Stimulated activated CD4-positive, alpha-beta T cell treated with anti-CD3 and anti-CD28 coated beads, Interleukin-2, amount 100 ng/mL, for 24 hours (primary cell): ENCODE measurements around the gene ZBTB18.

Experiments used
- DNase-seq, 2 donors: peaks; one replicate each; pipeline ENCODE4 v3.0.0-alpha.2; 2020

ZBTB18 gene

DNA sequence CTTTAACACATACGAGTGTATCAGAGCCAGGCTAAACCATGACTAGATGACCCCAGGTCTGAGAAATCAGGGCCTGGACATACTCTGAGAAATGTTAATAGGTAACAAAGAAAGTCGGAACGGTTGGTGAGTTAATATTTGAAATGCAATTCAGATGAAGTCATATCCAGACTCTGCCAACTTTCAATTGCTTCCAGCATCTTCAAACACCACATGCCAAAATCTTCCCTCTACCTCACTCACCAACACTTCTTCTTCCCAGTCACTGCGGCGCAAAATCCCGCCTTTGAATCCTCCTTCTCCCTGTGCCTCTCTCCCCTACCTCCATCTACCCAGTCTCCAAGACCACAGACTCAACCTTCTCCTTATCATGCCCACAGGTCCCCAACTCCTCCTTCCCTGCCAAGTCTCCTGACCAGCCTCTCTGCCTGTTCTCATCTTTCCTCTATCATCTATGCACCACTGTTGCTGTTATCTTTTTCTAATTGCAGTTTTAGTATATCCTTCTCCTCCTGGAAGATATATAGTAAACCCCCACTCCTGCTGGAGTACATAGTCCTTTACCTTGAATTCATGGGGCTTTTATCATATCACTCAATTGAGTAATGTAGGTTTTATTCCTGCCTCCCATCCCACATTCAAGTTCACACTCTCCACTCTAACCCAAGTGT is 41.3 kb downstream of the ZBTB18 start:
- DNase-seq, result no peak

DNA sequence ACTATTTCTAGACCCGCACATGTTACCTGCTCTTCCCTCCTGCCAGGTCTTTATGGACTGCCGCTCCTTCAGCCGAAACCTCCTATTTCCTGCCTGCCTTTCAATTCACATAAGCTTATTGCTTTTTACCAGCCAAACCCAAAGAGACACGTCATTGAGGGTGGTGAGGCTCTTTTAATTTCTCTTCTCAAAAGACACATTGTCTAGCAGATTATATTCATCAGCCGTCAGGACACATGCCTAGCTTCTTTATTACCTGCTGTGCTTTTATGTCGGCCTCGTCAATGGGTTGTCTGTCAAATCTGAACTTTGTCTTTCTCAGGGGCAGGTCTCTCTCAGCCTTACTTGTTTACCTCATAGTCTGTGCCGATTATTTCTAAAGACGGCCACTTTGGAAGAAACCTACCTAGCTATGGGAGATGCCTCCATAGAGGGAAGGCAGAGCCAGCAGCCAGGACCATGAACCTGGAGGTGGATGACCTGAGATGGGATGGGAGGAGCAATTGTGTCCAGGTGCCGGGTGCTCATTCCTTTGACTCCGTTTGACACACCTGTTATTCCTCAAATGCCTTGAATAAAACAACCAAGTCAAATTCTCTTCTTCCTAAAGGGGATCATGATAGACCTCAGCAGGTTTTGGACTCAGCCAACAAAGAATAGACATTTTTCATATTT is 42.0 kb downstream of the ZBTB18 start:
- DNase-seq, result no peak

DNA sequence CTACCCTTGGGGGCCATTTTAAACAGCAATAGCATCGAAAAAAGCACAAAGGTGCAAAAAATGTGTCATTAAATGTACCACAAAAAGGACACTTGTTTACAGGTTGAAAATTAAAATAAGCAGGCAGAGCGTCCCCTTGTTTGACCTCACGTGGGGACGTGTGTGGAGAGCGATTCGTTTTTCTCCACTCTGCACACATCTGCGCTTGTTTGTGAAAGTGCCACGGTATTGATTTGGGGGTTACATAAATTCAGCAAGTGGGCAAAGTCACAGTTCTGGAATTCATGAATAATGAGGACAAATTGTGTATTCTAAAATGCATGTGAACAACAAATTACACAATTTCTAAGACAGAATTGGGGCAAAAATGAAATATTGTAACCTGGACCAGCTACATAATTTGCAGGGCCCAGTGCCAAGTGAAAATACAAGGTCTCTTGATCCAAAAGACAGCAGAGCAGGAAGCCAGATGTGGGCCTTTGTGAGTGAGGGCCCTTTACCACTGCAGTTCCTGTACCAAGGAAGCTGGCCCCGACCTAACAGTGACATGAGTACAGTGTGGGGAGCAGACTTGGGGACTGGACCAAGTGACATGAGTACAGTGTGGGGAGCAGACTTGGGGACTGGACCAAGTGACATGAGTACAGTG is 43.9 kb downstream of the ZBTB18 start:
- DNase-seq, result no peak

DNA sequence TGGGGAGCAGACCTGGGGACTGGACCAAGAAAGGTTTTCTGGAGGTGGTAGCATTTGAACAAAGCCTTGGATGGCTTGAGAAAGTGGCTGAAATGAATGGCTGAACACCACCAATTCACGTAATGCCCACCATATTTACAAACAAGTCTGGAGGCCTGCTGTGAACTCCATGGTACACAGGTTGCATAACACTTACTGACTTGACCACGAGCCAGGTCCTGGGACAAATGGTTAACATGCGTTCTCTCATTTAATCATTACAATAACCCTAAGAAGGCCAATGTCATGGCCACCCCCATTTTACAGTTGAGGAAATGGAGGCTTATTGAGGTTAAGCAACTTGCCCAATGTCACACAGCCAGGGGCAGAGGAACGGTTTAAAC is 44.4 kb downstream of the ZBTB18 start:
- DNase-seq, result no peak

DNA sequence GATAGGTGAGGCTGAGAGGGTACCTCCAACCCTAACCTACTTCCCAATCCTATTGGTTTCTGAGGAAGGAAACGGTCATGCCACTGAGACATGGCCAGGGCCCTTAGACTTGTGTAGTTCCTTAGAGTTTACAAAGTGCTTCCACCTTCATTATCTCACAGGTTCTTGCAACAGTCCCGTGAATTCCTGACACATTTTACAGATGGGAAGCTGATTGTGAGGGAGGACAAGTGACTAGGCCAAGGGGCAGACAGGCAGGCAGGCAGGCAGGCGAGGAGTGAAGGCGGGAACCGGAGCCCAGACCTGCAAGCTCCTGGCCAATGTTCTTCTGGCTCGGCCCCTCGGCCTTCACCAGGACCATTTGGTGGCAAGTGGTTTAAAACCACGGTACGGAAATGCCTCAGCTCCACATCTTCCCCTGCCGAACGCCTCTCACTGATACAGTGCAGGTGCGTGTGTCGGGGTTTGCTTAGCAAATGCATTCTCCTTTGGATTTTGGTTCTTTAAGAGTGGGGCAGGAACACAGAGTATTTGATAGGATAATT is 45.1 kb downstream of the ZBTB18 start:
- DNase-seq, result no peak

DNA sequence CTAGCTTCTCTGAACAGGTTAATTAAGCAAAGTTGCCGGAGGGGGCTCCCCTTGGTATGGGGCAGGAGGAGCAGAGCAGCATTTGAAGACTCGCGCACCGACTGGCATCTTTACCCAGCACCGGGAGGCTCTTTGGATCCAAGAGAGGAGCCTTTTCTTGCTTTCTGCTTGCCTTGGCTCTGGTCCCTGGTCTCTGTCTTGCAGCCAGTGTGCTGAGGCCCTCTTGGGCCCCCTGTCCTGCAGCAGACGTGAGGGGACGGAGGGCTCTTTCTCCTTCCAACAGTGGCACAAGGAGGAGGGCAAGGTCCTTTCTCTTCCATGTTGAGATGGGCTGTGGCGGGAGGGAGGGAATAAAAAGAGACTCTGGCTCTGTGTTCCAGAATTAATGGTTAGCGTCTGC is 45.6 kb downstream of the ZBTB18 start:
- DNase-seq, result no peak

DNA sequence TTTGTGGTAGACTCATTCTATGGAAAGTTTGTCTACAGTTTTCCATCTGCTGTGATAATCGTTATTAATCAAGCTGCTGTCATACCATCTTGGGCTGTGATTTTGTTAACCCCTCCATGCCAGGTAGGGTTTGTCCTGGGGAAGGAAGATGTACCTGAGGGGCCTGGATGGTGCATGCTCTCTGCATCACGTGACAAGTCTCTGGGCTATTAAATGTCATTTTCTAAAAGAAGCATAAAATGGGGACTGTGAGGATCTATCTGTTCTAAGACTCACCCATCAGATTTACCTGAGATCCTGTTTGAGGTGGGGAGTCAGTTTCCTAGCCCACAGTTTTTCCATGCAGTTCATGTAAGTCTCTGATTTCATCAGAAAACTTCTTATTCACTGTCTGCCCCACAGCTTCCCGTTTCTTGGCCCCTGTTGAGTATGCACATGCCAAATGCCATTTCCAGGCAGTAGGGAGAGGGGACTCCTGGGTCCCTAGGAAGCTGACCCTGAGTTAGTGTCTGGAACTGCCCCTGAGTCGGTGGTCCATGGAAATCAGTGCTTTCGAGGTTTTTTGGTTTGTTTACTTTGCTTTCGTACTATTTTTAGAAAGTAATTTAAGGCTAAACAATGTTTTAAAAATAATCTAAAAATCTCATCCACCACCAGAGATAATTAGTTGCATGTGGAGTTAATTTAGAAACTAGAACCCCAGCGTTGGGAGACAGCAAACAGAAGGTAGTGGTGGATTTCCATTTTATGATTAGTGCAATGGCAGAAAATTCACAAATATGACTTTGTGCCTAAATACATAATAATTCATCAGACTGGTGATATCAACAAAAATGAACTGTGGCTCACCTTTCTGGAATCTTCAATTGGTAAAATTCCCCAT is 46.7 kb downstream of the ZBTB18 start:
- no peak for DNase-seq

DNA sequence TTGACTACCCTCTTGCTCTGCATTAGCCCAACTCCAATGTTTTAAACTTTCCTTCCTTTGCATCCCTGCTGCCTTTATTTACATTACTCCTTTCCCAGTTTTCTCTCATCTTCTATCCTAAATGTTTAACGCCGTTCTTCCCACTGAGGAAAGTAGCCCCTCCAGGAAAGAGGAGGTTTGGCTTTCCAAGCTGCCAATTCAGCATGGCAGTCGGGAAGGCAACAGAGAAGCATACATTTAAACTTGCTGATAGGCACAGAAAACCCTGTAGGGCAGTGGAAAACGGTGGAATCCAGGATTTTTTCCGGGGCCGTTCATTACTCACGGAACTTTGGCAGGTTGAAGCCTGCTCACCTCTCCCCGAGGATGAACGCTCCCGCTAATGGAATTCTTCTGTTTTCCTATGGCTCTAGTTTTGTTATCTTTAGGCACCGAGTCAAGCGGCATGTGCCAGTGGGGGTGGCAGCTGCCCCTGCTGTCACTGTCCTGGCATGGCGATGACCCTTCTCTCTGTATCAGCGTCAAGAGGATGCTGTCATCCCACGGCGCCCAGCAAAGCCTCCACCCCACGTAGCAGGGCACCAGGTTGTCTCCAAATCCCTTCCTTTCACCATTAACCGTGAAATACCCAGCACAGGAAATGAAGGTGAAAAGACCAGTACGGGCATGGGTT is 48.3 kb downstream of the ZBTB18 start:
- DNase-seq, result no peak

DNA sequence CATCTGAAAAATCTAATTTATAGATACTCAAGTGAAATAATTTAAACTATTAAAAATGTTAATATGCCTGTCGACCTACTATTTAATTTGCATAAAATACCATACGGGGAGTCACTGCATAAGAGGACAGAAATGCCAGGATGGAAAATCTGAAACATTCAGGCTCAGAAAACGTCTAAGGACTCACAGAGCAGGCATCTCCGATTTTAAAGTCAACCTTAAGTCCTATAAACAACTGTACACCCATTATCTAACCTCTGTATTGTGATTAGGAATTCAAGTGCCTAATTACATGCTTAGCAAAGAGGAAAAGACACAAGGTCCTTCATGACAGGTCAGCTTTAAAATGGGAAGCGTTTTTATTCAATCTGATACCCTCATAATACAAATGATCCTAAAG is 49.2 kb downstream of the ZBTB18 start:
- no peak for DNase-seq

DNA sequence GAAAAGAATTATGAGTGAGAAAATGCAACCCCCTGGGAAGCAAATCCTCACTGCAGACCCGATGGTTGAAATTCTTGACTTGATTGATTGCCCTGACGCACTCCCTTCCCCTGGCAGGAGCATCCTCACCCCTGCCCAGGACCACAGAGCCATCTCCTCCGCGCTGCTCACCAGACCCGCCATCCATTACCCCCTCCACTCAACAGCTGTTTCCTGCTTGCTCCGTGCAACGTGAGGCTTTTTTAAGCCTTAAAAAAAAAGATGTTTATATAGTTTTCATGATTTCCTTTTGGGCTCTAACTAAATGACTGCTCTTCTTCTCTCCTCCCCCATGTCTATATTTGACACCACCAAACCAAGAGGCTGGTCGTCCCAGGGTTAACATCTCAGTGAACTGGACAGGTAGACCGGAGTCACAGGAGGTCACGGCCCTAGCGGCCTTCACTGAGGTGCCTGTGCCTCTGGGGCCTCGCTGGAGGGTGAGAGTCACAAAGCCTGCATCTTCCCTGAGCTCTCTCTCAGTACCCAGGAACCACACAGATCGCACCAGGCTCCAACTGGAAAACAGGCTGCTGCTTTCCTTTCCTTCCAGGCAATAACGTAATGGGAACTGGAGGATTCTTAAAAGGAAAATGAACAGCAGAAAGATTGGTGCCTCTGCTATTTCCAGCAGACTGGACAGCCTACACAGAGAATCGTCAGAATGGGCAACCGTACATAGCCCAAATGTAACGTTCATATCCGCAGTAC is 49.8 kb downstream of the ZBTB18 start:
- no peak for DNase-seq

DNA sequence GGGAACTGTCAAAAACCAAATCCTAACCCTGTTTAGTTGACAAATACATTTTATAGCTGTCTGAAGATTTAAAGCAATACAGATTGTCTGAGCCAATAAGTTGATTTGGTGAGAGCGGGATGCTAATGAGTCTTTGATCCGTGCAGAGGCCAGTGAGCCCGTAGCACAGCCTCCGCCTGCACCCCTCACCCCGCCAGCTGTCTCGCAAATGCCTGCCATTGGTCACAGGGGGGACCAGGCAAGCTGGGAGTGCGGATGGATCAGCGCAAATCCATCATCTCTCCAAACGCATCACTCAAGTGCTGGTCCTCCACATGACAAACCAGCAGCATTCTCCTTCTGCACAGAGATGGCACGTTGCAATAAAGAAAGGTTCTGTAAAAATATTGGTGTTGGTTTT is 51.0 kb downstream of the ZBTB18 start:
- DNase-seq, result no peak

DNA sequence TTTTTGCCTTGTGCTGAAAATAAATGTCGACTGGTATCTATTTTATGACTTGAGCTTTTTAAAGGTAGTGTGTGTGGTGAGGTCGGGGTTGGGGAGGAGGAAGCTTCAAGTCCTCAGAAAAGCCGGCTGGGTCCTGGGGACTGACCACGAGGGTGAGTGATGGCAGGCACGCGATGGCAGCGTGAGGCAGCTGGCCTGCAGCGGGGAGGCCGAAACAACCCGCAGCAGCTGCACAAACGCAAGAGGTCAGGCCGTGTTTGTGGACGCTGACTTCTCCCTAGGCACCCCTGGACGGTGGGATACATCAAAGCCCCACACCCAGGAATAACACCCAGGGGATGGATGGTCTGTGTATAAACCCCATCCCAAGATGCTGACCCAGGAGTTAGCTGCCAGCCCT is 51.4 kb downstream of the ZBTB18 start:
- DNase-seq, result no peak

DNA sequence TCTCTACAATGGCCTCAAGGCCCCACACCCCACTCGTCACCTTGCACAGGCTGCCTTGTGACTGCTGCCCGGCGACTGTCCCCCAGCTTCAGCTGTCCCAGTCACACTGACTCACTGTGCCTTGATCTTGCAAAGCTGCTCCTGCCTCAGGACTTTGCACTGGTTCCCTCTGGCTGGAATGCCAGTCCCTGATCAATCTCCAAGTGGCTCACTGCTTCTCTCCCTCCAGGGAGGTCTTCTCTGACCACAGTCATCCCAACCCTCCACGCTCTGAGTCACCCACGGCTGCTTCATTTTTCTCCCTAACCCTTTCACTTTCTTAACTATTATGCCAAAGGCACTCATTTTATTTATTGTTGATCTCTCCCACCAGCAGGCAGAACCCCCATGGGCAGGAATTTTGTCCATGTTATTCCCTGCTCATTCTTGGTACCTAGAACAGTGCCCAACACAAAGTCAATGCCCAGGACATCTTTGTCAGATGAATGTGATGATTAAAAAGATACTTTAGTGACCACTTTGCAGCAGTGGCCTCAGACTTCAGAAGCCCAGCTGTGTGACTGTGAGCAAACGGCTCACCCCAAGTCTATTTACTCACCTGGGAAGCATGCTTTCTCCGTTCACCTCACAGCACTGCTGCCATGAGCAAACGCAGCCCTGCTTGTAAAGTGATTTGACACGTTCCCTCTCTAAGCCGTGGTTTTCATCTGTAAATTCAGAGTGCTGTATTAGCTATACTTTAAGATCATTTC is 53.4 kb downstream of the ZBTB18 start:
- DNase-seq, result no peak

DNA sequence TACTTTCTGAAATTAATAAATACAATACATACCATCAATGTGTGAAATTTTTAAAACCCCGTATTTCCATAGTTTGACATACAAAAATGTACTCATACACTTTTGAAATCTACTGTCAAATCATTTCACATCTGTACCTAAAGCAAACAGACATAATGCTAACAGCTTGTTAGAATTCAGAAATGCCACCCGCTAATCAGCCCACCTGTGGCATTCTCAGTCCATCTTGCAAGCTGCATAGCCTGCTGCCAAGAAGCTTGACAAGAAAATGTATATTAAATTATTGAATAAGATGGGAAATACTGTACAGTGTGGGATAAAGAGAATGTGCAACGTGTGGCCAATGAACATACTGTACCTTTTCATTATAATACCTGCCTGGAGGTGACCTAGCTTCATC is 55.1 kb downstream of the ZBTB18 start:
- no peak for DNase-seq
